ENCODE measurements around the gene PFKM.

PFKM gene

GRCh38 chr12:48160807-48161206, 41.6 kb downstream of the PFKM start:
- no peak for DNase-seq
- H3K4me1 ChIP-seq (ENCODE audit: low read length) = peaks cover 5% of the 10 kb centered on the region
- H3F3A ChIP-seq (ENCODE audit: insufficient read depth, low read length) = no peaks in the 10 kb centered on the region
- H4K20me1 ChIP-seq (ENCODE audit: insufficient read depth, low read length) = no peaks in the 10 kb centered on the region
- no peak overlapping the region for H3K4me2 ChIP-seq (ENCODE audit: low read depth, low read length)
- no peaks in the 10 kb centered on the region for H3K9me3 ChIP-seq (replicated peaks; ENCODE audit: insufficient read depth, low read length)
- no peak overlapping the region for H2AFZ ChIP-seq (ENCODE audit: low read length)
- H3K9me2 ChIP-seq (replicated peaks; ENCODE audit: insufficient read depth, low read length) = no peaks in the 10 kb centered on the region
- H3K9ac ChIP-seq (ENCODE audit: low read length) = no peak overlapping the region
- no peak overlapping the region for H3K27ac ChIP-seq (ENCODE audit: low read length)
- peaks cover 14% of the 10 kb centered on the region for H3K79me2 ChIP-seq (ENCODE audit: low read length)
- no peaks in the 10 kb centered on the region for H3K27me3 ChIP-seq (replicated peaks; ENCODE audit: insufficient read depth, low read length)
- H3K4me3 ChIP-seq (ENCODE audit: low read length) = no peak overlapping the region
- H3K36me3 ChIP-seq (replicated peaks; ENCODE audit: insufficient read depth, low read length) = no peaks in the 10 kb centered on the region
- no peak for TF ChIP-seq CTCF (IDR thresholded peaks at IDR 0.05; ENCODE audit: low read length)
- no peak for TF ChIP-seq EZH2phosphoT487 (IDR thresholded peaks at IDR 0.05; ENCODE audit: low read length)
- no peak for TF ChIP-seq EZH2 (optimal IDR thresholded peaks at IDR 0.05; ENCODE audit: low read depth, low read length)

GRCh38 chr12:48163150-48163747, 44.1 kb downstream of the PFKM start:
- Histone ChIP-seq H3K9me2 (replicated peaks; ENCODE audit: insufficient read depth, low read length) (no peaks in the 10 kb centered on the region), H3K9me3 (replicated peaks; ENCODE audit: insufficient read depth, low read length) (no peaks in the 10 kb centered on the region), H3K4me3 (ENCODE audit: low read length) (no peak overlapping the region), H3K27me3 (replicated peaks; ENCODE audit: insufficient read depth, low read length) (no peaks in the 10 kb centered on the region), H3F3A (ENCODE audit: insufficient read depth, low read length) (no peaks in the 10 kb centered on the region), H3K9ac (ENCODE audit: low read length) (no peak overlapping the region), H4K20me1 (ENCODE audit: insufficient read depth, low read length) (no peaks in the 10 kb centered on the region), H3K79me2 (ENCODE audit: low read length) (no peaks in the 10 kb centered on the region), H3K4me1 (ENCODE audit: low read length) (no peaks in the 10 kb centered on the region), H3K4me2 (ENCODE audit: low read depth, low read length) (no peak overlapping the region), H2AFZ (ENCODE audit: low read length) (no peak overlapping the region), H3K27ac (ENCODE audit: low read length) (no peak overlapping the region), H3K36me3 (replicated peaks; ENCODE audit: insufficient read depth, low read length) (no peaks in the 10 kb centered on the region)
- TF ChIP-seq EZH2phosphoT487 (IDR thresholded peaks at IDR 0.05; ENCODE audit: low read length) (no peak), EZH2 (optimal IDR thresholded peaks at IDR 0.05; ENCODE audit: low read depth, low read length) (no peak), CTCF (IDR thresholded peaks at IDR 0.05; ENCODE audit: low read length) (no peak)
- DNase-seq = no peak

GRCh38 chr12:48164451-48164850, 45.3 kb downstream of the PFKM start:
- no peaks in the 10 kb centered on the region for H3K27me3 ChIP-seq (replicated peaks; ENCODE audit: insufficient read depth, low read length)
- no peak overlapping the region for H3K4me3 ChIP-seq (ENCODE audit: low read length)
- no peaks in the 10 kb centered on the region for H3K9me2 ChIP-seq (replicated peaks; ENCODE audit: insufficient read depth, low read length)
- no peak overlapping the region for H3K9ac ChIP-seq (ENCODE audit: low read length)
- H4K20me1 ChIP-seq (ENCODE audit: insufficient read depth, low read length) = no peaks in the 10 kb centered on the region
- TF ChIP-seq EZH2phosphoT487 (IDR thresholded peaks at IDR 0.05; ENCODE audit: low read length) (no peak), CTCF (IDR thresholded peaks at IDR 0.05; ENCODE audit: low read length) (no peak), EZH2 (optimal IDR thresholded peaks at IDR 0.05; ENCODE audit: low read depth, low read length) (no peak)
- H2AFZ ChIP-seq (ENCODE audit: low read length) = no peak overlapping the region
- no peak for DNase-seq
- no peaks in the 10 kb centered on the region for H3K4me1 ChIP-seq (ENCODE audit: low read length)
- no peak overlapping the region for H3K4me2 ChIP-seq (ENCODE audit: low read depth, low read length)
- no peak overlapping the region for H3K27ac ChIP-seq (ENCODE audit: low read length)
- no peaks in the 10 kb centered on the region for H3K9me3 ChIP-seq (replicated peaks; ENCODE audit: insufficient read depth, low read length)
- no peaks in the 10 kb centered on the region for H3K79me2 ChIP-seq (ENCODE audit: low read length)
- no peaks in the 10 kb centered on the region for H3F3A ChIP-seq (ENCODE audit: insufficient read depth, low read length)
- H3K36me3 ChIP-seq (replicated peaks; ENCODE audit: insufficient read depth, low read length) = no peaks in the 10 kb centered on the region
